NCI-H510A (cell line): ENCODE measurements around the gene LIFR.
"Not testable (repeated sequence)": the region's sequence is repeated elsewhere in the genome, so short reads cannot be mapped to it uniquely, and the experiment has no call there.

ENCODE experiments used
- DNase-seq: peaks from one replicate; lab custom pipeline; 2025; lab: John Stamatoyannopoulos, UW

Gene LIFR

DNA sequence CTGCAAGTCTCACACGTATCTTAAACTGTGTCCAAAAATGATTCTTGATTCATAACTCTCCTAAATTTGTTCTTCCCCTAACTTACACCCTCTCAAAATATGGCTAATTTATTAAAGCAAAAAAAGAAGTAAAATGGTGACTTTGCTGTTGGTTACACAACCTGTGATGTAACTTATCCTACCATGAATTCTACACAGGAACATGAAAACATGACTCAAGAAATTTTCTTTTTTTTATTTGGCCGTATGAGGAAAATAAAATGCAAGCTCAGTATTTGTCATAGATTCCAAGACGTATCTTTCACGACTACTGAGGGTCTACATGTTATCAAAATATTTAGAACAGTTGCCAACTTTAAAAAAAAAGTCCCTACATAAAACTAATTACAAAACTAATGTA, 9.2 kb downstream of the LIFR start:
- DNase-seq = no peak

GRCh38 chr5:38546691-38547146, 9.7 kb downstream of the LIFR start:
- DNase-seq = no peak

GRCh38 chr5:38543886-38544285, 12.6 kb downstream of the LIFR start:
- no peak for DNase-seq

GRCh38 chr5:38543074-38543473, 13.4 kb downstream of the LIFR start:
- DNase-seq = no peak

- DNase-seq = peak; percentile 58
Observed at GRCh38 chr5:38541174-38541725, 15.2 kb downstream of the LIFR start.

DNA sequence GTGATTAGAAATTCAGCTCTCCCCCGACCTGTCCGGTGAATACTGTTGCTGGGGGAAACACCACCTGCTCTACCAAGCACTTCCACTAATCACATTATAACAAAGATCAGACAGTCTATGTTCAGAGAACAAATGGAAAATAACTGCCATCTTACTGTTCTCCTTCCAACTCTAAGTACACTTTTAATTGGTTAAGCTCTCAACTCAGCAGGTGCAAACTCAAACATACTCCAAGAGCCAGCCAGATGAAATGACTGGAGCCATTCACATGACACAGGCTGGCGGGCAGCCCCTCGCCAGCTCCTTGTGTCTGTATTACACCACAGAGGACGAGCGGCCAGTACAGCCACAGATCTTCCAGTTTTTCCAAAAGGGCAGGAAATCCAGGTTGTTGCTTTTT, 16.1 kb downstream of the LIFR start:
- peak; percentile 84 for DNase-seq

DNA sequence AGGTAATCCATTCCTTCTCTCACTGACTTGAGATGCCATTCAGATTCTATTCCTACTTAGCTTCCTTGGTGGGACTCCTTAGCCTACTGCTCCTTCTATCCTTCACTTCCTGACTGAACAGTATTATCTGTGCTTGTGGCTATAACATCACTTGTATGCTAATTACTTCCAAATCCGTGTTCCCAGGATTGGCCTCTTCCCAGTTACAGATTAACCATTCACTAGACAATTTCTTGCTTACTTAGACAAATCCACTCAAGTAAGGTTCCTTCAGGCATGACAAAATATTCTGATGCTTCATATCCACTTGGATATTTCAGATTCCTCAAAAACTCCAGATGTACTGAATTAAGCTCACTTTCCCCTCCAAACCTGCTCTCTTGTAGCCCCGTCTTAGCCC, 18.3 kb downstream of the LIFR start:
- no peak for DNase-seq

- no peak for DNase-seq
Observed at GRCh38 chr5:38537505-38537904, 18.9 kb downstream of the LIFR start.

- no peak for DNase-seq
Observed at GRCh38 chr5:38536968-38537367, 19.5 kb downstream of the LIFR start.

GRCh38 chr5:38535845-38536244, 20.6 kb downstream of the LIFR start:
- DNase-seq = no peak

DNA sequence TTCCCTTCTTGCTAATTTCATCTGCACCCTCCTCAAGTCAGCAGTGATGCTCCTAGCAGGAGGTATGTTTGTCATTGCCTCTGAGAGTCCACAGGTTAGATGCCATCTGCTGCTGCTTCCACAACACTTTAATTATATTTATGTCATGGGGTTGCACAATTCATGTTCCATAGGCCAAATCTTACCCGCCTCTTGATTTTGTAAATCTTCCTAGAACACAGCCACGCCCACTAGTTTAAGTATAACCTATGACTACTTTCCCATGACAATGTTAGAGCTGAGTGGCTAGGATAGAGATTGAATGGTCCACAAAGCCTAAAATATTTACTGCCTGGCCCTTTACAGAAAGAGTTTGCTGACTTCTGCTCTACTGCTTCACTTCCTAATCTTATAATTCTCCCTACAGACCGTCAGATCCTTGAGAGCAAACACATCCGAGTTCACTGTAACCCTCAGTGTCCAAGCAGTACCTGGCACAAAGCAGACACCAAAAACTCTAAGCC, 21.1 kb downstream of the LIFR start:
- peak; percentile 32 for DNase-seq

- no peak for DNase-seq
Observed at GRCh38 chr5:38534156-38534453, 22.3 kb downstream of the LIFR start.

DNA sequence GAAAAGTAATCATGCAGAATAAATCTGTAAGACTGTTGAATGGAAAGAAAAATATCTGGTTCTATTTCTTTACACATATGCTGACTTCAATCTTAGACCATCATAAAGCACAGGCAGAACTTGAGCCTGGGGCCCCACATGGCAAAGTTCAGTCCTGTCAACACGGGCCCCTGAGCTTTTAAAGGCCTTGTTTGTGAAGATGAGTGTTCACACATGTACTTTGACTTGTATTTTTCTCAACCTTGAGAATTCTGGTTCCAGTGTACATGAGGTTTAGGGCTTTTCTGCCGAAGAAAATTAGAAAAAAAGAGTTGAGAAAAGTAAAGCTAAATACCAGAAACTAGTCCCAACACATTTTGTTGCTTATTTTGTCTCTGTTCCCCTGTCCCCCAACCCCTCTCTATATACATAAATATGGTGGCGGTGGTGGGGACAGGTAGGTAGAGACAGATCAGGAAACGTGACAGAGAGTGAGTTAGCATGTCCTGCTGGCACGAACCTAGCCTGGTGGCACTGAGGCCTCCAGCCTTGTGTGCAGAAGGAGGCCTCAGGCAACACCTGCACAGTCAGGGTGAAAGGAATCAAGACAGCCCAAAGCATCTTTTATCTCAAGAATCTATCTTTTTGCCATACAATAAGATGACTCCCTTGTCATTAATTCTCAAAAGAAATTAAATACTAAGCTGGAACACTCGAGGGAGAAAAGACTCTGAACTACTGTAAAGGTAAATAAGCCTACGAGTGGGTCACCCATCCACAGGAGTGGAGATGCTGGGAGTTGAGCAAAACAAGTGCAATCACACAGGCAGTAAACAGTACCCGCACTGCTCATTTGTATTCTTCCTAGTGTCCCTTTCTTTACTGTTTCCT, 22.9 kb downstream of the LIFR start:
- DNase-seq = no peak

DNA sequence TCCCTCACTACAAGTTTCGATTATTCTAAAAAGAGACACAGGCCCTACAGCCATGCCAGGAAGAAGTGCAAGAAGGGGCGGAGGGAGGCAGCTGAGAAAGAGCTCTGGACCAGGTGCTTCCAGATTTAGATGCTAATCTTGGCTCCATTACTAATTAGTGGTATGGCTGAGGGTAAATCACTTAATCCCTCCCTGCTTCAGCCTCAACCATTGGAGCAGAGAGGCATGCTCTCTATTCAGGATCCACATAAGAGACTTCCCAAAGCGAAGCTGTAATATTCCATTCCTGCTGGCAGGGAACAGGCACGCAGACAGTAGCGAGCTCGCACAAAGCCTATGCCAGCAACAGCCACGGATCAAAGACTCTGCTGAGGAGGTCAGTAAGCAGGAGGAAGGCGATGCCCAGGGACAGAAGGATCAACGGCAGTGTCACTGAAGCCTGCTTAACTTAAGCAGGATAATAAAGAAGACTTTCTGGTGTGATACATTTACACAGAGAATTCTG, 24.2 kb downstream of the LIFR start:
- DNase-seq = peak; percentile 72

GRCh38 chr5:38531518-38531917, 24.9 kb downstream of the LIFR start:
- DNase-seq = no peak

DNA sequence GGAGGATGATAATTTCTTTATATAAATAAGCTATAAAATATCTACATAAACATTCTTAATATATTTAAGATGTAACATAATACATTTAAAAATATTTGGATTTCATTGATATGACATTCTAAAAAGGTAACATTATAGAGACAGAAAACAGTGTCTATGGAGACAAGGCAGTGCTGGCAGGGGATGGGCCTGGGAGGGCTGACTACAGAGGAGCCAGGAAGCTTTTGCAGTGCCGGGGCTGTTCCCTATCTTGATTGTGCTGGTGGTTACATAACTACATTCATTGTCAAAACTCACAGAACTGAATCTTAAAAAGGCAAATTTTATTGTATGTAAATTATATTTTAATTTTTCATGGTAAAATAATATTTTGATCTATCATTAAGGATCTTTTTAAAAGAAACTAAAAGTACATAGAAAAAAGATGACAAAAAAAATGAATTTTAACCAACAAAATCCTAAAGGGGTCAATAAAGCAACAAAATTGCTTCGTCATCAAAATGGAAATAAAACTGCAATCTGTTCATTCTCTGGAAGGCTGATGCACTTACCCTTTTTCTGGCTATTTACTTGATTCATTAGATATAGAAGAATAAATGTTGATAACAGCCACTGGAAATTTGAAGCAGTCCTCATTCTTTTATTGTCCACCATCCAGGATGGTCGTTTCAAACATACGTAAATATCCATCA, 26.3 kb downstream of the LIFR start:
- no peak for DNase-seq

GRCh38 chr5:38528162-38528703, 28.2 kb downstream of the LIFR start:
- no peak for DNase-seq

DNA sequence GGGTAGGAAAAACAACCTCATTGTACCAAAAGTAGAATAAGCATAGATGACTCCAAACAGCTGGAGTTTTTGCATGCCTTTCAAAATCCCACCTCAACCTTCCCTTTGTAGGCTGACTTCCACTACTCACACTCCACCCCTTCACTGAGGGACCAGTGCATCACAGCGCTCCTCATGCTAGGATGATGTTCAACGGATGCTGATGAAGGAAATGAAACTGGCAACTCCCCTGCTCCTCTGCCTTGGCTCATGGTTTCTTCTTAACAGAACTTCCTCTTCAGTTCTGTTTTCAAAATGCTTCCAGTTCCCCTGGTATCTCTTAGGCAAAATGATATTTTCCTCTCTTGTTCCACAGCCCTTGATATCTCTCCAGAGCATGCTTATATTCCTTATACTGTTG, 29.0 kb downstream of the LIFR start:
- no peak for DNase-seq

GRCh38 chr5:38524022-38524421, 32.4 kb downstream of the LIFR start:
- no peak for DNase-seq

DNA sequence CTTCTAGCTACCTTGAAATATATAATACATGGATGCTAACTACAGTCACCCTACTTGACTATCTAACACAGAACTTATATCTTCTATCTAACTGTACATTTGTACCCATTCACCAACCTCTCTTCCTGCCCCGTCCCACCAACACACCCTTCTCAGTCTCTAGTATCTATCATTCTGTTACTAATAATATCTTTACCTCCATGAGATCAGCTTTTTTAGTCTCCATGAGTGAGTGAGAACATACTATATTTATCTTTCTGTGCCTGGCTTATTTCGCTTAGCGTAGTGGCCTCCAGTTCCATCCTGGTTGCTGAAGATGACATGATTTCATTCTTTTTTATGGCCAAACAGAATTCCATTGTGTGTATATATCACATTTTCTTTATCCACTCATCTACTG, 37.0 kb downstream of the LIFR start:
- no peak for DNase-seq

GRCh38 chr5:38518341-38518740, 38.1 kb downstream of the LIFR start:
- no peak for DNase-seq

- DNase-seq = not testable (repeated sequence)
Observed at GRCh38 chr5:38516649-38517048, 39.8 kb downstream of the LIFR start.

- DNase-seq = no peak
Observed at GRCh38 chr5:38515646-38516045, 40.8 kb downstream of the LIFR start.
